Measurements from ENCODE around the gene SLC7A1.

The SLC7A1 gene

DNA sequence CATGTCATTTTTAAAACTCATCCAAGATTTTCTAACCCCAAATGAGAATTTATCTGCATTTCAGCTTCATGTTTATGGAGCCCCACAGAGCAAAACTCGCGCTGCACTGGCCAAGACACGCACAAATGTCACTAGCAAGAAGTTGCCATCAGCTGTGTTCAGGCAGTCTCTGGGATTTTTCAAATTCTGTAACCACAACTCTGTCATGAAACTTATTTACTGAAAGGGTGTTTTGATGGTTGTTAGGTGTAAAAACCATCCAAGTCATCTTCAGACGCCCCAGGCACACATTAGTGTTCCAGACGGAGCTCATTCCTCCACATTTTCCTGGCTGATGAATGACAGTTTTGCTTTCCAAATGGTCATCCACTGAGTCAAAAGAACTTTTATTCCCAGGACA is 63.4 kb downstream of the SLC7A1 start:
- Histone ChIP-seq H3K79me2 (ENCODE audit: control insufficient read depth, insufficient read depth, low read length, unreplicated experiment) (no peaks in the 10 kb centered on the region), H3K36me3 (ENCODE audit: insufficient read depth, low read length) (no peaks in the 10 kb centered on the region; the same call in 1 of the 2 replicates), H3K4me3 (ENCODE audit: low read depth, low read length) (no peak overlapping the region), H3K27me3 (ENCODE audit: insufficient read depth, low read length) (no peaks in the 10 kb centered on the region), H3K27ac (ENCODE audit: low read depth, low read length) (no peak overlapping the region), H3K4me1 (ENCODE audit: control insufficient read depth, insufficient read depth, low read length, unreplicated experiment) (no peaks in the 10 kb centered on the region), H2AFZ (ENCODE audit: low read length, unreplicated experiment) (no peak overlapping the region)

DNA sequence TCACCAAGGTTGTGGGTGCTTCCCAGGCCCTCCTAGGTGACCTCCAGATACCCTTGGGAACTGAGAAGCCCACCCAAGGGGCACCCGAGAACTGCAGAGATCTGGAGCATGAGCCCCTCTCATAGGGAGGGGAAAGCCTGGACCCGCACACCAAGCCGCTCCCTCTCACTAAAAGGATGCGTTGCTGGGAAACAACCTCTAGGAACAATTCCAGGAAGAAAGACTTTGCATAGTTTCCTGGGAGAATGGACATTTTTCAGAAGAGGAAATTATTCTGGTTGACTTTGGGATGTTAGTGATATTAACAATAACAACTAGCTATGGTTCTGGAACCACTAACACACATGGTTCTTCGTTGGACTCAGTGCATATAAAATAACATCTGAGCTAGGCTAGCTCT is 64.6 kb downstream of the SLC7A1 start:
- H3K4me3 ChIP-seq (ENCODE audit: low read depth, low read length), result no peak overlapping the region
- H3K27me3 ChIP-seq (ENCODE audit: insufficient read depth, low read length), result no peaks in the 10 kb centered on the region
- no peaks in the 10 kb centered on the region; the same call in 1 of the 2 replicates for H3K36me3 ChIP-seq (ENCODE audit: insufficient read depth, low read length)
- H2AFZ ChIP-seq (ENCODE audit: low read length, unreplicated experiment), result no peak overlapping the region
- no peaks in the 10 kb centered on the region for H3K4me1 ChIP-seq (ENCODE audit: control insufficient read depth, insufficient read depth, low read length, unreplicated experiment)
- H3K27ac ChIP-seq (ENCODE audit: low read depth, low read length), result no peak overlapping the region
- H3K79me2 ChIP-seq (ENCODE audit: control insufficient read depth, insufficient read depth, low read length, unreplicated experiment), result no peaks in the 10 kb centered on the region

DNA sequence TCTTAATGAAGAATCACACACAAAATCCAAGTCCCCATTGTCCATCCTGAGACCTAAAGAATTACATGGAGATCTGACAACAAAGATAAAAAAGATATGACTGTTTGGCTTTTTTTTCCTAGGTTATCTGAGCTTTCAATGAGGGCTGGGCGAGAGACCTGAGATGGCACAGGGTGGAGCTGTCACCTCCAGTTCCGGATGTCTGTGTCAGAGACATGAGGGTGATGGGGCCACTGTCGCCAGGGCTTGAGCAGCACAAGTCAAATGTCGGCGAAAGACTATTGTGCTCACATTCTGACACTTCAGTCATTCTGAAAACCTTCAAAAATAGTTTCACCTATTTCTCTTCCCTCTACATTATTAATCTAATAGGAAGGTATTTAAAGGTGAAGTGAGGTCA is 65.7 kb downstream of the SLC7A1 start:
- H3K27me3 ChIP-seq (ENCODE audit: insufficient read depth, low read length), result no peaks in the 10 kb centered on the region
- no peak overlapping the region for H2AFZ ChIP-seq (ENCODE audit: low read length, unreplicated experiment)
- H3K27ac ChIP-seq (ENCODE audit: low read depth, low read length), result no peak overlapping the region
- H3K79me2 ChIP-seq (ENCODE audit: control insufficient read depth, insufficient read depth, low read length, unreplicated experiment), result no peaks in the 10 kb centered on the region
- H3K36me3 ChIP-seq (ENCODE audit: insufficient read depth, low read length), result no peaks in the 10 kb centered on the region; the same call in 1 of the 2 replicates
- H3K4me3 ChIP-seq (ENCODE audit: low read depth, low read length), result no peak overlapping the region
- H3K4me1 ChIP-seq (ENCODE audit: control insufficient read depth, insufficient read depth, low read length, unreplicated experiment), result peaks cover 1% of the 10 kb centered on the region

DNA sequence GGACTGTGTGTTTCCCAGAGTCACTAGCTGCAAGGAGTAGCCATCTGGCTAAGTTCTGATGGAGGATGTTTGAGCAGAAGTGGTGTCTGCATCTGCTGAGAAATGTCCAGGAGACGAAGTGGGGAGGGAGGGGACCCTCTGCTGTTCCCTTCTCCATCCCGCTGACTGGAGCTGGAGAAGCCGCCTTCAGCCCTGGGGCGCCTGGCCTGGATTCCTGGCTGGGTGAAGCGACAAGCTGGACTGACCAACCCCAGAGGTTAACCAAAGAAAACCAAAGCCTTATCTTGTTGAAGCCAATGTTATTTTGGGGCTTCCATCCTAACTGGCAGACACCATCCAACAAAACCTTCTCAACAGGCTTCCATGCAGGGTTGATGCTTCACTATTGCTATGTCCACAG is 67.6 kb downstream of the SLC7A1 start:
- Histone ChIP-seq H3K79me2 (ENCODE audit: control insufficient read depth, insufficient read depth, low read length, unreplicated experiment) (no peaks in the 10 kb centered on the region), H3K4me3 (ENCODE audit: low read depth, low read length) (no peak overlapping the region), H2AFZ (ENCODE audit: low read length, unreplicated experiment) (no peak overlapping the region), H3K36me3 (ENCODE audit: insufficient read depth, low read length) (no peaks in the 10 kb centered on the region), H3K27me3 (ENCODE audit: insufficient read depth, low read length) (no peaks in the 10 kb centered on the region), H3K4me1 (ENCODE audit: control insufficient read depth, insufficient read depth, low read length, unreplicated experiment) (peaks cover 19% of the 10 kb centered on the region), H3K27ac (ENCODE audit: low read depth, low read length) (no peak overlapping the region)

DNA sequence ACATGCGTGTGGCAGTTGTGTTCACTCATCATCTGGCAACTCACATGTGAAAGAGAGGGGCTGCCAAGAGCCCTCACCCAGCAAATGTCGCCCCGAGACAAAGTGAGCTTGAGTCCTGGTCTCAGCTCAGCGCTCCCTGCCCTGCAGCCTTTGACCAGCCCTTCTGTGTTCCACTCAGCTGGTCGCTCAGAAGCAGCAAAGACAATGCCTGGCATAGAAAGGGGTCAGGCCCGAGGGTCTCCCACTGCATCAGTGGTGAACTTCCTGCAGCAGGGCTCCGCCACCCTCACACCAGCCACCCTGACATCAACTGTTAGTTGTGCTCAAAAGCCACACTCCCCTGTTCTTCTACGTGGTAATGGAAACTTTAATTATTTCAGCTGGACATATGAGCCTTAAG is 68.0 kb downstream of the SLC7A1 start:
- H3K79me2 ChIP-seq (ENCODE audit: control insufficient read depth, insufficient read depth, low read length, unreplicated experiment), result no peaks in the 10 kb centered on the region
- no peaks in the 10 kb centered on the region for H3K27me3 ChIP-seq (ENCODE audit: insufficient read depth, low read length)
- no peak overlapping the region for H3K27ac ChIP-seq (ENCODE audit: low read depth, low read length)
- H3K4me3 ChIP-seq (ENCODE audit: low read depth, low read length), result no peak overlapping the region
- H2AFZ ChIP-seq (ENCODE audit: low read length, unreplicated experiment), result no peak overlapping the region
- H3K4me1 ChIP-seq (ENCODE audit: control insufficient read depth, insufficient read depth, low read length, unreplicated experiment), result peaks cover 23% of the 10 kb centered on the region
- no peaks in the 10 kb centered on the region for H3K36me3 ChIP-seq (ENCODE audit: insufficient read depth, low read length)

DNA sequence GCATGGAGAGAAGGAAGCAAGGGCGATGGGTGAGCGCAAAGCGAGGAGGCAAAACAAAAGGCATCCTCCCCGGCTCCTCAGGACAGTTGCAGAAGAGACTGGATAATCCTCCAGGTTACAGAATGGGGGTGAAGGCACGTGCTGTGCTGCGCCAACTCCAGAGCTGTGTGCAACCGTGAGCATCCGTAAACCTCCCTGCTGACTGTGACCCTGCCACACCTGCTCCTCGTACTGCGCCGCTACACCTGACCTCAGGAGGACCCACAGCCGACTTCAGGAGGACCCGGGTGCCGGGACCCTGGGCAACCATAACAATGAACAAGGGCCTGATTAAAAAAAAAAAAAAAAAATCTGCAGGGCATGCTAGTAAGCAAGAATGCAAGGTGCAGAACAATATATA is 68.7 kb downstream of the SLC7A1 start:
- Histone ChIP-seq H3K27ac (ENCODE audit: low read depth, low read length) (no peak overlapping the region), H3K79me2 (ENCODE audit: control insufficient read depth, insufficient read depth, low read length, unreplicated experiment) (no peaks in the 10 kb centered on the region), H3K36me3 (ENCODE audit: insufficient read depth, low read length) (no peaks in the 10 kb centered on the region)

DNA sequence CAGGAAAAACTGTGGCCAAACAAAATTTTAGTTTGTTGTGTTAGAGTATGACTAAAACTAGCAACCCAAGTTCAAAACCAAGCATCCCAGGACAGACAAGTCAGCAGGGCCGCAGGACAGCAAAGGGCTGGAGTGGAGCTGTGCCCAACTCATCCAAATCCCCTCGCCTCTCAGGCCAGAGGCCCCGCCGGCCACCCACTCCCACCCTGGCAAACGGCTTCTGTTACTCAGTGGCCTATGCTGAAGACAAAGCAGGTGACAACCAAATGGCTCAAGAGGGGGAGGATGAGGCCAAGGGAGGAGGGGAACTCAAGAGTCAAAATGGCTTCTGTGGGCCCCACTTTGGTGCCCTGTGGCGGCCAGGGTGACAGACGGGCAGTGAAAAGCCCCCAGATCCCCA is 69.7 kb downstream of the SLC7A1 start:
- H3K27ac ChIP-seq (ENCODE audit: low read depth, low read length), result 0 out of 2 replicates have a peak overlapping the region, but pooled peaks have one; percentile 98
- H3K27me3 ChIP-seq (ENCODE audit: insufficient read depth, low read length), result no peaks in the 10 kb centered on the region
- H2AFZ ChIP-seq (ENCODE audit: low read length, unreplicated experiment), result no peak overlapping the region
- no peaks in the 10 kb centered on the region for H3K79me2 ChIP-seq (ENCODE audit: control insufficient read depth, insufficient read depth, low read length, unreplicated experiment)
- H3K4me1 ChIP-seq (ENCODE audit: control insufficient read depth, insufficient read depth, low read length, unreplicated experiment), result peaks cover 39% of the 10 kb centered on the region
- H3K36me3 ChIP-seq (ENCODE audit: insufficient read depth, low read length), result no peaks in the 10 kb centered on the region
- no peak overlapping the region for H3K4me3 ChIP-seq (ENCODE audit: low read depth, low read length)

More for the DNA sequence above, 68.7 kb downstream of the SLC7A1 start:
- H3K27me3 ChIP-seq (ENCODE audit: insufficient read depth, low read length), result no peaks in the 10 kb centered on the region
- no peak overlapping the region for H2AFZ ChIP-seq (ENCODE audit: low read length, unreplicated experiment)
- H3K4me1 ChIP-seq (ENCODE audit: control insufficient read depth, insufficient read depth, low read length, unreplicated experiment), result peaks cover 29% of the 10 kb centered on the region
- no peak overlapping the region for H3K4me3 ChIP-seq (ENCODE audit: low read depth, low read length)

DNA sequence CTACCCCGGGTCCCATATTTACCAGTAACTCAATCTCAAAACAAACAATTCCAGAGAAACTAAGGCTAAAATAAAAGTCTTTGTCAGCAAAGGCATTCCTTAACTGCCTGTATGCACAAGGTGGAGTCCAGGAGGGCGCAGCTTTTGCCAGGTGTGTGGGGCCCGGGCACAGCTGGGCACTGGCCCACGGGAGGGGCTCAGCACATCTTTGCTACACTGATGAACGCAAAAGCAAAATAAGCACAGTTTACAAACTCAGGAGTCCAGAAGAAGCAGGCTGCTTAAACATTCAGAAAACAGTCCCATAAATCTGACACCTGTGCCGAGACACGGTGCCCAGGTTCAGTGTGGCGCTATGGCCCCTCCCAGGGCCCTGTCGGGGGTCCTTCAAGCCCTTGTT is 70.8 kb downstream of the SLC7A1 start:
- no peaks in the 10 kb centered on the region for H3K27me3 ChIP-seq (ENCODE audit: insufficient read depth, low read length)
- peak overlapping the region; percentile 98 for H3K27ac ChIP-seq (ENCODE audit: low read depth, low read length)
- no peak overlapping the region for H2AFZ ChIP-seq (ENCODE audit: low read length, unreplicated experiment)
- H3K36me3 ChIP-seq (ENCODE audit: insufficient read depth, low read length), result peaks cover 5% of the 10 kb centered on the region; the same call in 1 of the 2 replicates
- no peak overlapping the region for H3K4me3 ChIP-seq (ENCODE audit: low read depth, low read length)
- H3K79me2 ChIP-seq (ENCODE audit: control insufficient read depth, insufficient read depth, low read length, unreplicated experiment), result peaks cover 7% of the 10 kb centered on the region
- peaks cover 48% of the 10 kb centered on the region for H3K4me1 ChIP-seq (ENCODE audit: control insufficient read depth, insufficient read depth, low read length, unreplicated experiment)

DNA sequence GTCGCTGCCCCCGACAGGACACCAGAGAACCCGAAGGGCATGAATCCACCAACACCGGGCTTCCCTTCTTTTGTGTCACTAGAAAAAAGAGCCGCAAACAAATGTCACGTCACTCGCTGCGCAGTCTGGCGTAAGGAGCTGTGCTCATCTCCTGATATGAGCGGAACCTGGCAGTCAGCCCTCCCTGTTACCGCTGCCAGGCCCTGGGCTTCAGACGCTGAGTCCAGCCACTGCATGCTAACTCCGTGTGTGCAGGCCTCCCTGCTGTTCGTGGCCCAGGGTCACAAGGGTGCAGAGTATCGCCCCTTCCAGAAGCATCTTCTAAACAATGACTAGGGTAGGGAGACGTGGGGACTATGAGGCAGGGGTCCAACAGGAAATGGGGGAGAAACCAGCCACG is 71.3 kb downstream of the SLC7A1 start:
- Histone ChIP-seq H3K27ac (ENCODE audit: low read depth, low read length) (peak overlapping the region; percentile 98), H3K79me2 (ENCODE audit: control insufficient read depth, insufficient read depth, low read length, unreplicated experiment) (peaks cover 10% of the 10 kb centered on the region), H3K4me1 (ENCODE audit: control insufficient read depth, insufficient read depth, low read length, unreplicated experiment) (peaks cover 49% of the 10 kb centered on the region), H3K36me3 (ENCODE audit: insufficient read depth, low read length) (peaks cover 9% of the 10 kb centered on the region; the same call in 1 of the 2 replicates), H2AFZ (ENCODE audit: low read length, unreplicated experiment) (no peak overlapping the region), H3K4me3 (ENCODE audit: low read depth, low read length) (no peak overlapping the region), H3K27me3 (ENCODE audit: insufficient read depth, low read length) (no peaks in the 10 kb centered on the region)

DNA sequence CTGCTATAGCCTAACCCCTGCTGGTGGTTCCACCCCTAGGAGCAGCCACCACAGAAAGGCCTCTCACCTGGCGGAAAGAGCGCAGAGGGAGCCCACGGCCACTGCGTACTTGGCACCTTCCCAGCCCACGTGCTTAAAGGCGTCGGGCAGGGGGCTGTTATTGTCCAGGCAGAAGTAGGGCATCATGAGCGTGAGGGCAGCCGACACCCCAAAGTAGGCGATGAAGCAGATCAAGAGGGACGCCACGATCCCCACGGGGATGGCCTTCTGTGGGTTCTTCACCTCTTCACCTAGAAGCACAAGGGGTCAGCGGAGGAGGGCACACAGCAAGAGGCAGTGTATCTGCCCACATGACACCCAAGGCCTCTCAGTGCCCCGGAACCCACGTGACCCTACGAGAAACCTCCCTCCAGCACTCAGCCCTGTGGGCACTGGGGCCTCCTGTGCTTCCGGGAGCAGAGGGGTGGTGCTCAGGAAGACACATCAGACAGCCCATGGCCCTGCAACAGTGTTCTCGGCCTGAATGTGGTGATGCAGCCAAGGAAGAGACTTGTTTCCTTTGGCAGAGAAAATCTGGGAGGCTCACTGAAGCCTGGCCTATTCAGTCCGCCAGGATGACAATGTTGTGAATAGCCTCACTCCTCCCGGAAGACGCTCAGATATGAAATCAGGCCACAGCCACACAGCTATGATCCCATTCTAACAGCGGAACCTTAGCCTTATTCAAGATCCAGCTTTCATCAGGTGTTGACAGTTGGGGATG is 72.1 kb downstream of the SLC7A1 start:
- Histone ChIP-seq H3K4me1 (ENCODE audit: control insufficient read depth, insufficient read depth, low read length, unreplicated experiment) (peaks cover 49% of the 10 kb centered on the region), H3K4me3 (ENCODE audit: low read depth, low read length) (peak overlapping the region; percentile 15; the same call in 1 of the 2 replicates), H3K36me3 (ENCODE audit: insufficient read depth, low read length) (peaks cover 11% of the 10 kb centered on the region; the same call in 1 of the 2 replicates), H3K27me3 (ENCODE audit: insufficient read depth, low read length) (no peaks in the 10 kb centered on the region), H3K27ac (ENCODE audit: low read depth, low read length) (peak overlapping the region; percentile 98), H3K79me2 (ENCODE audit: control insufficient read depth, insufficient read depth, low read length, unreplicated experiment) (peaks cover 10% of the 10 kb centered on the region), H2AFZ (ENCODE audit: low read length, unreplicated experiment) (no peak overlapping the region)

DNA sequence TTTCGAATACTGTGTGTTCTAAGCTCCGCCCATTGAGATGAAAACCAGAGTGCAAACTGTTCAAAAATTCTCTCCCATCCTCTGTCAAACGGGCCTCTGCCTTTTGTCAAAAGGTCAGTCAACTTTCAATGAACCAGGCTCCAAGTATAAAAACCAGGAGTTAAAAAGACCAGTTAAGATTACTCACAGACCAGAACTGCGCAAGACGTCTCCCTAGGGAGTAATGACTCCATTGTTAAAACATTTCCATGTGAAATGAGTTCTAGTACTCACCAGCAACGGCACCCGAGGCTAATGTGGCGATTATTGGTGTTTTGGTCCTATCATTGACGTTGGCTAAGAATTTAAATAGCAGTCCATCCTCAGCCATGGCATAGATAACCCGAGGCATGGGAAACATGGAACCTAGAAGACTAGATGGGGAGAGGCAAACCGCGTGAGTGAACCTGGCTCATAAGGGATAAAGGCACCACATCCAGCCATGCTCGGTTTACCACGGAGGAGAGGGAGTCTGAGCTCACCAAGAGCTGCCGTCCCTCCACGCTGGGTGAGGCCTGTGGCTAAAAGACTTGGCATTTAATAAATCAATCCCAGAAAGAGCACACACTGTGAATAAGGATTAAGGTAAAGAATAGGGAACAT is 73.3 kb downstream of the SLC7A1 start:
- Histone ChIP-seq H3K79me2 (ENCODE audit: control insufficient read depth, insufficient read depth, low read length, unreplicated experiment) (peaks cover 10% of the 10 kb centered on the region), H3K27me3 (ENCODE audit: insufficient read depth, low read length) (no peaks in the 10 kb centered on the region), H3K4me3 (ENCODE audit: low read depth, low read length) (peak overlapping the region; percentile 15), H2AFZ (ENCODE audit: low read length, unreplicated experiment) (no peak overlapping the region), H3K27ac (ENCODE audit: low read depth, low read length) (peak overlapping the region; percentile 98), H3K36me3 (ENCODE audit: insufficient read depth, low read length) (peaks cover 11% of the 10 kb centered on the region; the same call in 1 of the 2 replicates), H3K4me1 (ENCODE audit: control insufficient read depth, insufficient read depth, low read length, unreplicated experiment) (peaks cover 49% of the 10 kb centered on the region)
